Smooth muscle cell (in vitro differentiated cells): ENCODE measurements around the gene ANKRD24. TPM values are rescaled to one million over a fixed set of nuclear protein-coding genes. Genes with fewer than 3 reads are reported as not detected.
"Not testable (repeated sequence)": the region's sequence is repeated elsewhere in the genome, so short reads cannot be mapped to it uniquely, and the experiment has no call there.

Experiments used
- DNase-seq: peaks from one replicate; lab custom pipeline; 2025; ENCODE audit not compliant: unreplicated experiment; lab: John Stamatoyannopoulos, UW
- H2AFZ ChIP-seq: fragments of 200-600 bp; sonication (generic); 2 replicates; pipeline ENCODE4 v1.6.0; 2016; ENCODE audit warnings: antibody characterized with exemption, low read depth, mild to moderate bottlenecking
- H3F3A ChIP-seq: fragments of 200-600 bp; sonication (generic); 2 replicates; pipeline ENCODE4 v1.6.0; 2017; ENCODE audit warnings: antibody characterized with exemption, low read depth
- H3K27ac ChIP-seq: fragments of 200-600 bp; sonication (generic); 2 replicates; pipeline ENCODE4 v1.5.1; 2016; ENCODE audit warnings: low read depth, mild to moderate bottlenecking
- H3K27me3 ChIP-seq: fragments of 200-600 bp; sonication (generic); 2 replicates; pipeline ENCODE4 v1.6.1; 2016; ENCODE audit warnings: low read depth, mild to moderate bottlenecking
- H3K36me3 ChIP-seq: fragments of 200-600 bp; sonication (generic); 2 replicates; pipeline ENCODE4 v1.5.1; 2016; ENCODE audit warnings: low read depth
- H3K4me1 ChIP-seq: fragments of 200-600 bp; sonication (generic); 2 replicates; pipeline ENCODE4 v1.5.1; 2016; ENCODE audit warnings: low read depth
- H3K4me2 ChIP-seq: fragments of 200-600 bp; sonication (generic); 2 replicates; pipeline ENCODE4 v1.6.0; 2016; ENCODE audit warnings: mild to moderate bottlenecking
- H3K4me3 ChIP-seq: fragments of 200-600 bp; sonication (generic); 2 replicates; pipeline ENCODE4 v1.5.1; 2016; ENCODE audit warnings: mild to moderate bottlenecking
- H3K79me2 ChIP-seq: fragments of 200-600 bp; sonication (generic); 2 replicates; pipeline ENCODE4 v1.6.0; 2016; ENCODE audit warnings: low read depth, mild to moderate bottlenecking
- H3K9ac ChIP-seq: fragments of 200-600 bp; sonication (generic); 2 replicates; pipeline ENCODE4 v1.6.0; 2016; ENCODE audit warnings: low read depth
- H3K9me3 ChIP-seq: fragments of 200-600 bp; sonication (generic); replicated peaks from 2 replicates; pipeline ENCODE4 v1.5.1; 2016; ENCODE audit warnings: low read depth
- H4K20me1 ChIP-seq: fragments of 200-600 bp; sonication (generic); 2 replicates; pipeline ENCODE4 v1.6.0; 2016; ENCODE audit warnings: low read depth
- WGBS: methylation state at CpG from one replicate; pipeline ENCODE4 v1.1.7; 2016; ENCODE audit warnings: low lambda C conversion rate; 5-methylcytosine and 5-hydroxymethylcytosine counted together
- polyA plus RNA-seq: library from polyadenylated mRNA; unstranded; fragments of >200 nt; fragmentation: Nextera tagmentation; extraction: Ambion mirVana; gene quantifications from 2 replicates; pipeline ENCODE4 v1.2.1, GENCODE V29; 2016
- total RNA-seq: library from RNA; depleted of rRNA; stranded (reverse); fragments of >200 nt; gene quantifications from 2 replicates; pipeline ENCODE4 v1.2.3, GENCODE V29; 2014
- TF ChIP-seq, protein P1 (sequence below): fragments of 200-600 bp; sonication (generic); IDR thresholded peaks from 2 replicates; pipeline ENCODE4 v1.5.1; 2017; ENCODE audit warnings: borderline replicate concordance, mild to moderate bottlenecking, antibody characterized with exemption; ENCODE audit not compliant: insufficient read depth, poor library complexity, severe bottlenecking

Gene ANKRD24
- total and polyA plus RNA-seq, 2 experiments from 2014 or later, result 1.5 TPM; not detected in 1

DNA sequence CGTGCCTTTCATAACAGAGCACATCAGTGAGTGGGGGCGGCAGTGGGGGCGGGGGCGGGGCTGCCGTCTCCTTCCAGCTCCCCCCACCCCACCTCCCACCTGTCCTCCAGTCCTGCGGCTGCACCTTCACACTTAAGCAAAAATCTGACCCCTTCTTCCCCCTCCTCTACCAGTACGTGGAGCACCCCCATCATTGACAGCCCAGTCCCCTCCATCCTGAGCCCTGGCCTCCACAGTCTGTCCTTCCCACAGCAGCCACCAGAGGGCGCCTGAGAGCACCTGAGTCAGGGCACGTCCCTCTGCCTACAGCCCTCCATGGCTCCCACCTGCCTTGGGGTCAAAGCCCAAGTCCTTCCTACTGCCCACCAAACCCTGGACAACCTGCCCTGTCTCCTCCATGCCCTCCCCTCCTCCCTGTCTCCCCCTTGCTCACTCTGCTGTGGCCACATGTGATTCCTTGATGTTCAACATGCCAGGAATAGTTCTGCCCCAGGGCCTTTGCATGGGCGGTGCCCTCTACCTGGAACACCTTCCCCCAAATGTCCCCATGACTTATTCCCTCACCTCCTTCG is 50.9 kb downstream of the ANKRD24 start:
- Histone ChIP-seq H3F3A (peaks cover 3% of the 10 kb centered on the region), H3K36me3 (no peaks in the 10 kb centered on the region), H3K4me1 (no peaks in the 10 kb centered on the region), H3K27me3 (no peaks in the 10 kb centered on the region), H3K79me2 (no peaks in the 10 kb centered on the region), H3K9ac (no peak overlapping the region), H4K20me1 (no peaks in the 10 kb centered on the region), H3K9me3 (no peaks in the 10 kb centered on the region), H2AFZ (no peak overlapping the region), H3K4me3 (no peak overlapping the region), H3K4me2 (no peak overlapping the region), H3K27ac (no peak overlapping the region)
- TF ChIP-seq, protein P1, sequence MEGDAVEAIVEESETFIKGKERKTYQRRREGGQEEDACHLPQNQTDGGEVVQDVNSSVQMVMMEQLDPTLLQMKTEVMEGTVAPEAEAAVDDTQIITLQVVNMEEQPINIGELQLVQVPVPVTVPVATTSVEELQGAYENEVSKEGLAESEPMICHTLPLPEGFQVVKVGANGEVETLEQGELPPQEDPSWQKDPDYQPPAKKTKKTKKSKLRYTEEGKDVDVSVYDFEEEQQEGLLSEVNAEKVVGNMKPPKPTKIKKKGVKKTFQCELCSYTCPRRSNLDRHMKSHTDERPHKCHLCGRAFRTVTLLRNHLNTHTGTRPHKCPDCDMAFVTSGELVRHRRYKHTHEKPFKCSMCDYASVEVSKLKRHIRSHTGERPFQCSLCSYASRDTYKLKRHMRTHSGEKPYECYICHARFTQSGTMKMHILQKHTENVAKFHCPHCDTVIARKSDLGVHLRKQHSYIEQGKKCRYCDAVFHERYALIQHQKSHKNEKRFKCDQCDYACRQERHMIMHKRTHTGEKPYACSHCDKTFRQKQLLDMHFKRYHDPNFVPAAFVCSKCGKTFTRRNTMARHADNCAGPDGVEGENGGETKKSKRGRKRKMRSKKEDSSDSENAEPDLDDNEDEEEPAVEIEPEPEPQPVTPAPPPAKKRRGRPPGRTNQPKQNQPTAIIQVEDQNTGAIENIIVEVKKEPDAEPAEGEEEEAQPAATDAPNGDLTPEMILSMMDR, result peak; percentile 60
- 56% methylated on average over 5 of the region's 11 CpGs for WGBS
- peak; percentile 4 for DNase-seq

DNA sequence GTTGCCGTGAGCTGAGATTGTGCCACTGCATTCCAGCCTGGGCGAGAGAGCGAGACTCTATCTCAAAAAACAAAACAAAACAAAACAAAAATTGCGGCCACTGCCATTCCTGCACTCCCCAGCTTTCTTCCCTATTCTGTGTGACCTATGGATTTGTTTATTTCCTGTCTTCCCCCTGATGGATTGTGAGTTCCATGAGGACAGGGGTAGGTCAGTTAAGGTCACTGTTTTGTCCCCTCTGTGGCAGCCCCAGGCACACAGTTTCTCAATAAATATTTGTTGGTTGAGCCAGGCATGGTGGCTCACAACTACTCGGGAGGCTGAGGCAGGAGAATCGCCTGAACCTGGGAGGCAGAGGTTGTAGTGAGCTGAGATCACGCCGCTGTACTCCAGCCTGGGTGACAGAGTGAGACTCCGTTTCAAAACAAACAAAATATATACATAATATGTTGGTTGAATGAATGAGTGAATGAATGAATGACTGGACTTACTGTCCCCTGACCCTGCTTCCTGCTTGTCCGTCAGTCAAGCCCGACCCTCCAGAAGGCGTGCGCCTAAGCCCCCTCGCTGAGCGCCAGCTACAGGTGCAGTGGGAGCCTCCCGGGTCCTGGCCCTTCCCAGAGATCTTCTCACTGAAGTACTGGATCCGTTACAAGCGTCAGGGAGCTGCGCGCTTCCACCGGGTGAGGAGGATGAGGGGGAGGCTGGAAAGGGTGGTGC is 51.8 kb downstream of the ANKRD24 start:
- TF ChIP-seq, protein P1, result no peak
- WGBS, result 80% methylated on average over 21 of the region's 21 CpGs
- no peaks in the 10 kb centered on the region for H3K9me3 ChIP-seq
- H3K79me2 ChIP-seq, result no peaks in the 10 kb centered on the region
- no peak overlapping the region for H3K4me3 ChIP-seq
- no peaks in the 10 kb centered on the region for H3K36me3 ChIP-seq
- no peak overlapping the region for H2AFZ ChIP-seq
- H3K4me1 ChIP-seq, result no peaks in the 10 kb centered on the region
- no peaks in the 10 kb centered on the region for H3K27me3 ChIP-seq
- H3F3A ChIP-seq, result peaks cover 3% of the 10 kb centered on the region
- no peak overlapping the region for H3K4me2 ChIP-seq
- H3K9ac ChIP-seq, result no peak overlapping the region
- no peaks in the 10 kb centered on the region for H4K20me1 ChIP-seq
- H3K27ac ChIP-seq, result no peak overlapping the region
- no peak for DNase-seq

DNA sequence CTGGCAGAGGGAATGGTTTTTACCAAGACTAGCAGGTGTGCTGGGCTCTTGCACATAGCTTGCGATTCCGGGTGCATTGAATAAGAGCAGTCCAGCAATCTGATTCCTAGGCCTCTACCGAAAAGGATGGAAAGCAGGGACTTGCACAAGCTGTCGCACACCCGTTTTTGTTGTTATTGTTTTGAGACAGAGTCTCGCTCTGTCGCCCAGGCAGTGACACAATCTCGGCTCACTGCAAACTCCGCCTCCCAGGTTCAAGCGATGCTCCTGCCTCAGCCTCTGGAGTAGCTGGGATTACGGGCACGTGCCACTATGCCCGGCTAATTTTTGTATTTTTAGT is 52.3 kb downstream of the ANKRD24 start:
- no peak overlapping the region for H2AFZ ChIP-seq
- DNase-seq, result no peak
- H3K9me3 ChIP-seq, result no peaks in the 10 kb centered on the region
- H3F3A ChIP-seq, result no peaks in the 10 kb centered on the region
- no peaks in the 10 kb centered on the region for H3K4me1 ChIP-seq
- TF ChIP-seq, protein P1, result no peak
- no peak overlapping the region for H3K4me2 ChIP-seq
- no peak overlapping the region for H3K4me3 ChIP-seq
- no peaks in the 10 kb centered on the region for H3K27me3 ChIP-seq
- no peaks in the 10 kb centered on the region for H4K20me1 ChIP-seq
- H3K27ac ChIP-seq, result no peak overlapping the region
- H3K36me3 ChIP-seq, result no peaks in the 10 kb centered on the region
- no peaks in the 10 kb centered on the region for H3K79me2 ChIP-seq
- no peak overlapping the region for H3K9ac ChIP-seq
- 87% methylated on average over 13 of the region's 13 CpGs for WGBS

DNA sequence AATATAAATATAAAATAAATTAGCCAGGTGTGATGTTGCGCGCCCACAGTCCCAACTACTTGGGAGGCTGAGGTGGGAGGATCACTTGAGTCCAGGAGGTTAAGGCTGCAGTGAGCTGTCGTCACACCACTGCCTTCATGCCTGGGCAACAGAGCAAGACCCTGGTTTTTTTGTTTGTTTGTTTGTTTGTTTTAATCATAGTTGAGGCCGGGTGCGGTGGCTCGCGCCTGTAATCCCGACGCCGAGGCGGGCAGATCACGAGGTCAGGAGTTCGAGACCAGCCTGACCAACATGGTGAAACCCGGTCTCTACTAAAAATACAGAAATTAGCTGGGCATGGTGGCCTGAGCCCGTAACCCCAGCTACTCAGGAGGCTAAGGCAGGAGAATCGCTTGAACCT is 55.0 kb downstream of the ANKRD24 start:
- not testable (repeated sequence) for H3K4me2 ChIP-seq, H2AFZ ChIP-seq, H4K20me1 ChIP-seq, H3K36me3 ChIP-seq, DNase-seq, H3K79me2 ChIP-seq, H3K27me3 ChIP-seq, H3K4me3 ChIP-seq, H3K9ac ChIP-seq, H3K4me1 ChIP-seq, H3F3A ChIP-seq, H3K27ac ChIP-seq, H3K9me3 ChIP-seq
- 92% methylated on average over 16 of the region's 16 CpGs for WGBS
